ENCODE measurements around the gene NXPH4. TPM values are rescaled to one million over a fixed set of nuclear protein-coding genes. Genes with fewer than 3 reads are reported as not detected.

NXPH4 gene
- total RNA-seq, 2 donors from 2014 or later, result 0.34 to 1.4 TPM

DNA sequence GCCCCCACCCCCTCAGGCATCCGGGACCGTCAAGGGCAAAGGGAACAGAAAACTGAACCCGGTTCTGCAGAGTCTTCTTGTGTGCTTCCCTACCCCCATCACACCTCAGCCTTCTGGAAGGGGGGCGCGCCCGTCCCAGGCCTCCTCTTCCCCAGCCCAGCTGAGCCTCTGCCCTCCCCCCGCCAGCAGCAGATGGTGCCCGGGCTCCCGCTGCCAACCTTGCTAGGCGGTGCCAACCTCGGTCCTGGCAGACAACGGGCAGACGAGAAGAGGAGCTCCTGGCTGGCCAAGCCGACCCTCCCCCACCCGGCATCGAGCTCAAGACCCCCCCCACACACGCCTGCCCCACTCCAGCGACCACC is 25.7 kb downstream of the NXPH4 start:
- H3K4me3 Mint-ChIP-seq, result peak overlapping the region; percentile 86
- ATAC-seq (replicated peaks), result no peak
- H3K9me3 Mint-ChIP-seq, result no peaks in the 10 kb centered on the region
- H3K4me1 Mint-ChIP-seq, result peaks cover 41% of the 10 kb centered on the region
- H3K27me3 Mint-ChIP-seq, result peaks cover 50% of the 10 kb centered on the region
- H3K36me3 Mint-ChIP-seq (ENCODE audit: low read depth), result peaks cover 16% of the 10 kb centered on the region
- H3K27ac Mint-ChIP-seq, result no peak overlapping the region

DNA sequence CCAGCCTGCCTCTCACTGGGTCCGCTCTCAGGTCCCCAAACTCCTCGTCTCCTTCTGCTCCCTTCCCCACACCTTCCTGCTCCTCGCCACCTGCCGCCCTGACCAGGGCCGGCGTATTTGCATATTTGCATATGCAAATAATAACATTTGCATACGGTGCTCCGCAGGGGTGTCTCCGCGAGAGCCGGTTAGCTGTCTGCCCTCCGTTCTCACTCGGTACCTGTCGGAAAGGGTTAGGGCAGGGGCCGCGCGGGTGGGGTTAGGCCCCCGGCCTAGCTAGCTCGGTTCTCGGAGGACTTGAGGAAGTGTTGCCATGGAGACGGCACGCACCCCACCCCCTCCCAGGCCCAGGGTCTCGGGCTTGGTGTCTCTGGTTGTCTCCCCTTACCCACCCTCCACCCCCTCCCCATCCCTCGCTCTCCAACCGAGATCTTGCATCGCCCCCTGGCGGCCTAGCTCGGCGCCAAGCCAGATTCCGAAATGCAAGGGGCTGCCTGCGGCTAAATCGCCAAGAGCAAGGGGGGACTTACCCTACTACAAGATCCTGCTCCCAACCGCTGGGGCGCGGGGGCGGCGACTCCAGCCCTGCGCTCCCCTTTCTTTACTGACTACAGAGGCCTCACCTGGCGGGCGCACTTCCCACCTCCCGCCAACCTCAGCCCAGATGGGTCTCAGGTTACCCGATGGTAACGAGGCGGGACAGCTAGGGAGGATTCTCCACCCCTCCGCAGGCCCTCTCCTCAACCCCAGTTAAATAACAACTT is 26.3 kb downstream of the NXPH4 start:
- Mint-ChIP-seq H3K9me3 (no peaks in the 10 kb centered on the region), H3K4me1 (peaks cover 36% of the 10 kb centered on the region), H3K36me3 (ENCODE audit: low read depth) (peaks cover 11% of the 10 kb centered on the region), H3K27me3 (peaks cover 46% of the 10 kb centered on the region), H3K4me3 (peak overlapping the region; percentile 86), H3K27ac (no peak overlapping the region)
- ATAC-seq (replicated peaks), result peak; percentile 16

DNA sequence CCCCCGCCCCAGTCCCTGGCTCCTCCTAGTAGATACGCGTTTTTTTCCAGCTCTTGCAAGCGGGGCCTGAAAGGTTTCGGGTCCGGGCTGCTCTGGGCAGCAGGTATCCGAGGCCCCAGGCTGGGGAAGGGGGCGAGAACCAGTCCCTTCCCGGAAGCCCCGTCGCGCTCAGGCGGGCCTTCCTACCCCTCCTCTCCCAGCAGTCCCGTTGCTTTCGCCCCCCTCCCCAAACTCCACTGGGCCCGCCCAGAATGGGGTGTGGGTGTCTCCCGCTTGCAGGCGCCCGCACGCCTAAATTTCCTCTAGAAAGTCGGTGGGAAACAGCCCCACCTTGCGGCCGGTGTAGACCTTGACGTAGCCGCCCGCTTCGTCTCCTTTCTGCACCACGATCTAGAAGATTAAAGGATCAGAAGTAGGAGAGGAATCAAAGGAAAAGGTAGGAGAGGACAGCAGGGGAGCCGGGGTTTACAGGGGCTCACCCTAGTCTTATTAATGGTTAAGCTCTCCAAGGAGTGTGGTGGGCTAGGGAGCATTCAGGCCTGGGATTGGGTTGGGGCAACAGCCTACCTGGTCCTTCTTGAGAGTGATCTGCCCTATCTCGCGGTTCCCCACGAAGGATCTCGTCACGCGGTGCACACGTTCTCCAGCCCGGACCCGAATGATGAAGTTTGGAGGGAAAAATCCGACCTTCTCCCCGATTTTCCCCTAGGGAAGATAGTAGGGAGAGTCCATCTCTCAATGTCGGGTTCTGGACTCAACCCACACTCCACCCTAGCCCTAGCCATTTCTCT is 27.1 kb downstream of the NXPH4 start:
- Mint-ChIP-seq H3K4me3 (peak overlapping the region; percentile 86), H3K9me3 (no peaks in the 10 kb centered on the region), H3K4me1 (peaks cover 35% of the 10 kb centered on the region), H3K36me3 (ENCODE audit: low read depth) (peaks cover 9% of the 10 kb centered on the region), H3K27me3 (peaks cover 44% of the 10 kb centered on the region), H3K27ac (peak overlapping the region; percentile 32)
- ATAC-seq (replicated peaks), result peak; percentile 33

- Mint-ChIP-seq H3K4me3 (peak overlapping the region; percentile 86), H3K4me1 (peaks cover 34% of the 10 kb centered on the region), H3K9me3 (no peaks in the 10 kb centered on the region), H3K27ac (peak overlapping the region; percentile 32), H3K27me3 (peaks cover 41% of the 10 kb centered on the region), H3K36me3 (ENCODE audit: low read depth) (peaks cover 6% of the 10 kb centered on the region)
- no peak for ATAC-seq (replicated peaks)
Measured at GRCh38 chr12:57244312-57244696, 27.7 kb downstream of the NXPH4 start.

- H3K27ac Mint-ChIP-seq, result no peak overlapping the region
- no peak overlapping the region for H3K4me3 Mint-ChIP-seq
- ATAC-seq (replicated peaks), result no peak
- H3K9me3 Mint-ChIP-seq, result no peaks in the 10 kb centered on the region
- H3K4me1 Mint-ChIP-seq, result peaks cover 19% of the 10 kb centered on the region
- no peaks in the 10 kb centered on the region for H3K36me3 Mint-ChIP-seq (ENCODE audit: low read depth)
- H3K27me3 Mint-ChIP-seq, result peaks cover 17% of the 10 kb centered on the region
Measured at GRCh38 chr12:57247041-57247440, 30.4 kb downstream of the NXPH4 start.

DNA sequence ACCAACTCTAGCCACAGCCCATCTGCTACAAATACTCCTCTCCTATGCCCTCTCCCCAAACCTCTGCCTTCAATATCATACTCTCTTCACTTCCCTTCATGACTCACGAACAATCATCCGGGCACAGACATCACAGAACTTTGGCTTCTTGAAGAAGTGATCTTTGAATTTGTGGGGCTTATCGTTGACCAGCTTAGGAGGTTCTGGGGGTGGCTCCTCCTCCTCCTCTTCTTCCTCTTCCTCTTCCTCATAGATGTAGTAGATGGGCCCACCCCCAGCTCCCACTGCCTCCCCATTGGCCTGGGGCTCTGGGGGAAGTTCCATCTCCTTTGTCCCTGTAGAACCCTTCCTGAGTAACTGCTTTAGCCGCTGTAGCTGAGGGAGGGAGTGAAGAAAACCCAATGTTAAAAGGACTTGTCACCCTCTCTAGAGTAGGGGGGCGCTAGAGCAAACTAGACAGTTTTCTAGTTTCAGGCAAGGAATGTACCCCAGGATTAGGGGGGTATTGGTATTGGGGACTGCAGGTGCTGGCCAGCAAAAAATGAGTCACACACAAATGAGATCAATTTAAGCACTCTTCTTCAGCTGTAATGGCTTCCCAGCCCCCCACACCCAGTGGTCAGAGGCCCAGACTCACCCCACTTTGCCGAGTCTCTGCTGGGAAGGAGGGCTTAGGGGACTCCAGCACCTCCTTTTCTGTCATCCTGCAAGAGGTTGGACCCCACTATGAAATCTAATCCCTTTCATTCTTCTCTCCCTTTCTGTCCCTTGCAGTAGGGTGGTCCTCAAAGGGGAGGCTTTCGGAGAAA is 32.5 kb downstream of the NXPH4 start:
- Mint-ChIP-seq H3K4me3 (no peak overlapping the region), H3K27me3 (peaks cover 5% of the 10 kb centered on the region), H3K4me1 (peaks cover 8% of the 10 kb centered on the region), H3K36me3 (ENCODE audit: low read depth) (peaks cover 9% of the 10 kb centered on the region), H3K9me3 (no peaks in the 10 kb centered on the region), H3K27ac (no peak overlapping the region)
- ATAC-seq (replicated peaks), result no peak

DNA sequence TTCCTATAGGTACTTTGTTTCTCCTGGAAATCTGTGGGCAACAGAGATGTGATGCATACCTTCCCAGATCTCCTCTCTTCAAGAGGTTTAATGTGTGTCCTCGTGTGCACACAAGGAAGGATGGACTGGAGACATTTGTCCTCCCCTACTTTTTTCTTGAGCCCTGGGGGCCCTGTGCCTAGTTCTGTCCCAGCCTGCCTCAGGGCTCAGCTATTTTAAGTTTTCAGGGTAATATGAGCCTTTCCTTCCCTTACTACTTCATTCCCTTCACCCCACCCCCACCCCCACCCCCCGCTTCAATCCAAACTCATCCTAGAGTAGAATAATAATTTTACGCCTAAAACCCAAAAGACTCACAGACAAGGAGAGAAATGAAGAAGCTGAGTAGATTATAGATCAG is 33.9 kb downstream of the NXPH4 start:
- Mint-ChIP-seq H3K27ac (no peak overlapping the region), H3K9me3 (no peaks in the 10 kb centered on the region), H3K27me3 (no peaks in the 10 kb centered on the region), H3K4me3 (no peak overlapping the region), H3K36me3 (ENCODE audit: low read depth) (peaks cover 15% of the 10 kb centered on the region), H3K4me1 (peaks cover 5% of the 10 kb centered on the region)
- ATAC-seq (replicated peaks), result no peak

GRCh38 chr12:57250956-57251355 is 34.4 kb downstream of the NXPH4 start, which contains the start of gene STAC3:
Gene STAC3, minus strand, starts transcription at chr12:57251187. Its CDS starts 1,551 bp downstream, at chr12:57249636.
- H3K27ac Mint-ChIP-seq, result no peak within 1 kb of the TSS
- H3K4me3 Mint-ChIP-seq, result no peak within 1 kb of the TSS
- ATAC-seq (replicated peaks), result no peak
- H3K27me3 Mint-ChIP-seq, result no peaks in the 10 kb centered on the region
- no peaks in the 10 kb centered on the region for H3K9me3 Mint-ChIP-seq
- peaks cover 5% of the 10 kb centered on the region for H3K4me1 Mint-ChIP-seq
- H3K36me3 Mint-ChIP-seq (ENCODE audit: low read depth), result peaks cover 20% of the 10 kb centered on the region

DNA sequence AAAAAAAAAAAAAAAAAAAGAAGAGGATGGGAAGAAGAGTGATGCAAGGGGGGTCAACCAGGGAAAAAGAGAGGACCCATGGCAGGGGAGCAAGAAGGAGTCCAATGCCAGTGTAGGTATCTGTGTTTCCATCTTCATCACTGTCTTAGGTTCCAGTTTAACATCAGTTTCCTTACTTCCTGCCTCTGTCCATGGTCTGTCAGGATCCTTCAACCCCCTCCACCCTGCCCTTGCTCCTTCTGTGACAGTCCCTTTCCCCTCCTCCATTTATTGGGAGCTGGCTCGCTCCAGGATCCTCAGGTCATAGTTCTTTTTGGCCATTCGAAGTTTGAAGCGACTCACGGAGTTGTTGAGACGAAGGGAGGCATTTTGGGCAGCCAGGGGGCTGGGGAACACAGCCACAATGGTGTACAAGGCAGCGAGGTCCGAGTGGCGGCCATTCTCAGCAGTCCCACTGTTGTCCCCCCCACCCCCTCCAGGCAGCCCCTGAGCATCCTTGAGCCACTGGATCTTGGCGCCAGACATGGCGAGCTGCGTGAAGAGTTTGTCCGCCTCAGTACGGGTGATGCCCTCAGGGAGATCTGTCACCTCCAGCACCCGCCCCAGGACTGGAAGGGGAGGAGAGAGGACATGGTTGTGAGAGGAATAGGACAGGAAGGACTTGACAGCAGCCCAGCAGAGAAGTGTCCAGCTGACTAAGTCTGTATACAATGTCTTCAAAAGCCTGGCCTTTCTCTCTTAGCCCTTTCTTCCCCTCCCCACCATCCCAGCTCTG is 38.1 kb downstream of the NXPH4 start:
- peaks cover 51% of the 10 kb centered on the region for H3K36me3 Mint-ChIP-seq (ENCODE audit: low read depth)
- no peaks in the 10 kb centered on the region for H3K4me1 Mint-ChIP-seq
- no peak overlapping the region for H3K4me3 Mint-ChIP-seq
- H3K9me3 Mint-ChIP-seq, result no peaks in the 10 kb centered on the region
- no peaks in the 10 kb centered on the region for H3K27me3 Mint-ChIP-seq
- ATAC-seq (replicated peaks), result no peak
- no peak overlapping the region for H3K27ac Mint-ChIP-seq

DNA sequence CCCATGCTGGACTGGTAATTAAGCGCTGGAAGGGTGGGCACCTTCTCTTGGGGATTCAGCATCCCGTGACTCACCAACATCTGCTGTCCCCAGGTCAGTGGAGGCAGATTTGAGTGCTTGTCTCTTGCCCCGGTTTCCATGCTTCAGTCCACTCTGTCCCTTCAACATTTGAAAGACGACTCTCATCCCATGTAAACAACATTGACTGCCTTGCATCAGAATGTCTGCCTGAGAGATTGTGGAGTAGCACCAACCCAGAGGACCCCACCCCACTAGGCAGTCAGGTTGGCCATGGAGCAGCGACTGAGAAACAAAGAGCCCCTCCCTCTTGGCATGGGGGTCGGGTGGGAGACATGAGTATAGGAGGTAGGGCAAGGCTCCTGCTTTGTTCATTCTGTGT is 39.3 kb downstream of the NXPH4 start:
- Mint-ChIP-seq H3K9me3 (no peaks in the 10 kb centered on the region), H3K27me3 (no peaks in the 10 kb centered on the region), H3K4me3 (no peak overlapping the region), H3K27ac (no peak overlapping the region), H3K36me3 (ENCODE audit: low read depth) (peaks cover 61% of the 10 kb centered on the region), H3K4me1 (no peaks in the 10 kb centered on the region)
- ATAC-seq (replicated peaks), result no peak

GRCh38 chr12:57258977-57259970 is 42.7 kb downstream of the NXPH4 start:
- Mint-ChIP-seq H3K4me3 (no peak overlapping the region), H3K27ac (no peak overlapping the region), H3K36me3 (ENCODE audit: low read depth) (peaks cover 81% of the 10 kb centered on the region), H3K4me1 (no peaks in the 10 kb centered on the region), H3K9me3 (no peaks in the 10 kb centered on the region), H3K27me3 (no peaks in the 10 kb centered on the region)
- no peak for ATAC-seq (replicated peaks)

- H3K36me3 Mint-ChIP-seq (ENCODE audit: low read depth), result peaks cover 86% of the 10 kb centered on the region
Measured at GRCh38 chr12:57260366-57260765, 43.8 kb downstream of the NXPH4 start.

GRCh38 chr12:57261428-57261865 is 44.9 kb downstream of the NXPH4 start:
- Mint-ChIP-seq H3K27me3 (no peaks in the 10 kb centered on the region), H3K4me3 (no peak overlapping the region), H3K9me3 (no peaks in the 10 kb centered on the region), H3K4me1 (no peaks in the 10 kb centered on the region), H3K36me3 (ENCODE audit: low read depth) (peaks cover 86% of the 10 kb centered on the region), H3K27ac (no peak overlapping the region)
- no peak for ATAC-seq (replicated peaks)

More at GRCh38 chr12:57260366-57260765, 43.8 kb downstream of the NXPH4 start:
- no peak for ATAC-seq (replicated peaks)
- Mint-ChIP-seq H3K4me3 (no peak overlapping the region), H3K27ac (no peak overlapping the region), H3K9me3 (no peaks in the 10 kb centered on the region), H3K27me3 (no peaks in the 10 kb centered on the region), H3K4me1 (no peaks in the 10 kb centered on the region)
